ENCODE data around the gene CCNJL.

GRCh38 chr5:160259341-160259740, 53.0 kb downstream of the CCNJL start:
- TF ChIP-seq CTCF (conservative IDR thresholded peaks at IDR 0.05; ENCODE audit: low read length) (no peak), EZH2phosphoT487 (IDR thresholded peaks at IDR 0.05; ENCODE audit: borderline replicate concordance, low read depth, low read length) (no peak)

Measured in OCI-LY7 (cell line).